Activated CD4-positive, alpha-beta memory T cell treated with anti-CD3 and anti-CD28 coated beads for 36 hours (primary cell): Measurements from ENCODE around the gene KRT36. TPM values are rescaled to one million over a fixed set of nuclear protein-coding genes. Genes with fewer than 3 reads are reported as not detected.

ENCODE experiments used
- CTCF ChIA-PET: fragments of 350-600 bp; sonication (Branson Sonifier 250); formaldehyde crosslinking; loops from one replicate; lab custom pipeline; 2021; ENCODE audit warnings: antibody characterized with exemption, inconsistent platforms; lab: Charles Lee
- POLR2A ChIA-PET: fragments of 350-600 bp; sonication (Branson Sonifier 250); formaldehyde crosslinking; loops from one replicate; lab custom pipeline; 2021; ENCODE audit warnings: antibody characterized with exemption; lab: Charles Lee
- DNase-seq: peaks from one replicate; pipeline ENCODE4 v3.0.0-alpha.2; 2020
- H3K27ac Mint-ChIP-seq: one replicate; pipeline ENCODE4 v1.8.0; 2021; ENCODE audit warnings: mixed read lengths
- H3K27me3 Mint-ChIP-seq: one replicate; pipeline ENCODE4 v1.8.0; 2021; ENCODE audit warnings: mixed read lengths
- H3K36me3 Mint-ChIP-seq: one replicate; pipeline ENCODE4 v1.8.0; 2021; ENCODE audit warnings: mixed read lengths
- H3K4me1 Mint-ChIP-seq: one replicate; pipeline ENCODE4 v1.8.0; 2021; ENCODE audit warnings: low read depth, mixed read lengths
- H3K4me3 Mint-ChIP-seq: one replicate; pipeline ENCODE4 v1.8.0; 2021; ENCODE audit warnings: mild to moderate bottlenecking, mixed read lengths
- H3K9me3 Mint-ChIP-seq: one replicate; pipeline ENCODE4 v1.8.0; 2021; ENCODE audit warnings: mixed read lengths
- intact Hi-C: fragments of 100-400 bp; cut with micrococcal nuclease; formaldehyde crosslinking; loops from one replicate; pipeline ENCODE4 v1.15.1; 2023
- total RNA-seq, 2 experiments: library from RNA; stranded (reverse); gene quantifications; one replicate each; pipeline ENCODE4 v1.2.3, GENCODE V29; 2021

KRT36 gene
- total RNA-seq, 2 experiments from 2014 or later: not detected

- H3K36me3 Mint-ChIP-seq: no peaks in the 10 kb centered on the region
- intact Hi-C loops: no loop called here
- CTCF ChIA-PET: interaction anchor here (1.6 kb wide), 1 partner anchor 43 kb away, joined by 5 read pairs; no protein-coding TSS in a partner anchor
These were observed 16.4 kb upstream of the KRT36 start for GRCh38 chr17:41505809-41506767.

GRCh38 chr17:41505007-41505808 is 15.5 kb upstream of the KRT36 start, which contains the start of gene KRT13:
Gene KRT13, minus strand, starts transcription at chr17:41505612. Its CDS starts 62 bp downstream, at chr17:41505550.
- Mint-ChIP-seq H3K27me3 (no peaks in the 10 kb centered on the region), H3K36me3 (no peaks in the 10 kb centered on the region), H3K27ac (no peak within 1 kb of the TSS), H3K4me1 (no peaks in the 10 kb centered on the region), H3K4me3 (no peak within 1 kb of the TSS), H3K9me3 (no peaks in the 10 kb centered on the region)
- POLR2A ChIA-PET: no interaction called here
- no peak for DNase-seq
- intact Hi-C loops: no loop called here
- CTCF ChIA-PET: interaction anchor here (1.6 kb wide), 1 partner anchor 44 kb away, joined by 5 read pairs; no protein-coding TSS in a partner anchor

More at GRCh38 chr17:41505809-41506767, 16.4 kb upstream of the KRT36 start:
- H3K27ac Mint-ChIP-seq: no peak overlapping the region
- no peak overlapping the region for H3K4me3 Mint-ChIP-seq
- no peak for DNase-seq
- H3K27me3 Mint-ChIP-seq: no peaks in the 10 kb centered on the region
- POLR2A ChIA-PET: no interaction called here
- H3K4me1 Mint-ChIP-seq: no peaks in the 10 kb centered on the region
- no peaks in the 10 kb centered on the region for H3K9me3 Mint-ChIP-seq

DNA sequence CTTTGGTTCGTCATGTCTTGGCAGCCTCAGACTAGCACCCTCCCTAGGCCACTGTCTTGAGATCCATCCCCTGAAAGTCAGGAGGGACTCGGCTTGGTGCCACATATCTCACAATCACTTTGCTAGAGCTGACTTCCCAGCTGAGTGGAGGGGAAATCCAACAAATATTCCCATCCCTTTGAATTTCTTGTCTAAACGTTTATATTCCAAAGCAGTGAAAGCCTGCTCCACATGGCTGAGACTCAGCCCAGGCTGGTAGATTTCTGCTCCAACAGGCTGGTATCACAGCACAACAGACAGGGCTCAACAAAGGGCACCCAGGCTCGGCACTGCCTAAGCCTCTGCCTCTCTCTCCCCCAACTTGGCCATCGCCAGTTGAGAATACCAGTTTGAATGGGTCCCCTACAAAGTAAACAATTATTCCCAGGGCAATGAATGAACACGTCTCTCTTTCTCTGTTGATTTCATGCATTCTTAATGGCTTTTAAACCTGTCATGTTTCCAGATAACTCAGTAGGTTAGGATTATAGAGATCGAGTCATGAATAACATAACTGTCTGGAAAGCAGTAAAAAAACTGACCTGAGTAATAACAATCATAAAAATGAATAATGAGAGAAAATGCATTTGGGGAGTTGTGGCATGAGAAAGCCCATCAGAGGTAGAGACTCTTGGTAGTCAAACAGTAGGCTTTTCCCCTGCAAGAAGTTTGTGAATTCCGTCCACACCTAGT is 14.7 kb upstream of the KRT36 start:
- Mint-ChIP-seq H3K9me3 (no peaks in the 10 kb centered on the region), H3K4me1 (peaks cover 5% of the 10 kb centered on the region), H3K36me3 (no peaks in the 10 kb centered on the region), H3K27me3 (no peaks in the 10 kb centered on the region), H3K27ac (no peak overlapping the region), H3K4me3 (no peak overlapping the region)
- intact Hi-C loops: no loop called here
- POLR2A ChIA-PET: no interaction called here
- CTCF ChIA-PET: interaction anchor here (1.1 to 1.8 kb wide), 2 partner anchors 45 to 158 kb away, joined by 3 to 4 read pairs; no protein-coding TSS in a partner anchor
- DNase-seq: no peak

GRCh38 chr17:41503202-41503601 is 13.5 kb upstream of the KRT36 start:
- ChIA-PET CTCF (interaction anchor here (1.1 to 1.8 kb wide), 2 partner anchors 46 to 160 kb away, joined by 3 to 4 read pairs; no protein-coding TSS in a partner anchor), POLR2A (no interaction called here)
- intact Hi-C loops: no loop called here
- no peak for DNase-seq
- no peaks in the 10 kb centered on the region for H3K27me3 Mint-ChIP-seq
- H3K4me1 Mint-ChIP-seq: peaks cover 5% of the 10 kb centered on the region
- no peaks in the 10 kb centered on the region for H3K9me3 Mint-ChIP-seq
- no peak overlapping the region for H3K27ac Mint-ChIP-seq
- no peak overlapping the region for H3K4me3 Mint-ChIP-seq
- no peaks in the 10 kb centered on the region for H3K36me3 Mint-ChIP-seq

GRCh38 chr17:41500131-41500911 is 10.6 kb upstream of the KRT36 start:
- ChIA-PET POLR2A (interaction anchor here (0.6 kb wide), 1 partner anchor 853 kb away, joined by 3 read pairs; the partner anchor contains the start of gene SMARCE1), CTCF (interaction anchor here (1.0 kb wide), 1 partner anchor 48 kb away, joined by 3 read pairs; no protein-coding TSS in a partner anchor)
- peak; percentile 26 for DNase-seq
- Mint-ChIP-seq H3K4me3 (no peak overlapping the region), H3K36me3 (no peaks in the 10 kb centered on the region), H3K9me3 (no peaks in the 10 kb centered on the region), H3K4me1 (peaks cover 12% of the 10 kb centered on the region), H3K27ac (no peak overlapping the region), H3K27me3 (no peaks in the 10 kb centered on the region)
- intact Hi-C loops: no loop called here

DNA sequence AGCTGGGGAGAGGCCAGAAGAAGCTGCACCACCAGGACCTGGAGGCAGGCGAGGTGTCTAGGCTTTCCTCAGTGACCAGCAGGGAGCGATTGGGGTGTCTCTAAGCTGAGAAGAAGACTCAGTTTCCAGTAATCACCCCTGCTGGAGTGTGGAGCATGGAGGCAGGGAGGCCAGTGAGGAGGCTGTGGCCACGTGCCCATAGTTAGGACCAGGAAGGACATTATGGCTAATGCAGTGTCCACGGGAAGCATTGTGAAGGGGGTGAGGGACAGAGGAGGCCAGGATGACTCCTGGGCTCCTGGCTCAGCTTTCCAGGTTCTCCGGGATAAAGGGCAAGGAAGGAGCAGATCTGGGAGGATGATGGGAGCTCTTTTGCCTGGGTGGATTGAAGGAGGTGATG is 10.0 kb upstream of the KRT36 start:
- H3K4me3 Mint-ChIP-seq: no peak overlapping the region
- H3K4me1 Mint-ChIP-seq: peaks cover 12% of the 10 kb centered on the region
- intact Hi-C loops: loop anchor here (5.0 to 10.0 kb wide), 3 partner anchors 95 to 697 kb away; no protein-coding TSS in a partner anchor
- H3K27me3 Mint-ChIP-seq: no peaks in the 10 kb centered on the region
- ChIA-PET POLR2A (interaction anchor here (0.6 kb wide), 1 partner anchor 852 kb away, joined by 3 read pairs; the partner anchor contains the start of gene SMARCE1), CTCF (no interaction called here)
- H3K36me3 Mint-ChIP-seq: no peaks in the 10 kb centered on the region
- no peak for DNase-seq
- H3K27ac Mint-ChIP-seq: no peak overlapping the region
- H3K9me3 Mint-ChIP-seq: no peaks in the 10 kb centered on the region

- Mint-ChIP-seq H3K4me3 (no peak overlapping the region), H3K27me3 (no peaks in the 10 kb centered on the region), H3K36me3 (no peaks in the 10 kb centered on the region), H3K9me3 (no peaks in the 10 kb centered on the region), H3K27ac (no peak overlapping the region), H3K4me1 (peaks cover 12% of the 10 kb centered on the region)
- intact Hi-C loops: loop anchor here (5.0 to 10.0 kb wide), 3 partner anchors 93 to 696 kb away; no protein-coding TSS in a partner anchor
- no peak for DNase-seq
- ChIA-PET POLR2A (interaction anchor here (0.8 kb wide), 1 partner anchor 20 kb away, joined by 3 read pairs; no protein-coding TSS in a partner anchor), CTCF (interaction anchor here (0.5 to 2.2 kb wide), 8 partner anchors 12 to 176 kb away, joined by 3 to 9 read pairs (median 4); no protein-coding TSS in a partner anchor)
These were observed 8.6 kb upstream of the KRT36 start for GRCh38 chr17:41498276-41498675.

- Mint-ChIP-seq H3K27ac (no peak overlapping the region), H3K27me3 (no peaks in the 10 kb centered on the region), H3K4me3 (no peak overlapping the region), H3K4me1 (peaks cover 12% of the 10 kb centered on the region), H3K9me3 (no peaks in the 10 kb centered on the region), H3K36me3 (no peaks in the 10 kb centered on the region)
- ChIA-PET CTCF (interaction anchor here (1.1 to 2.4 kb wide), 9 partner anchors 9 to 209 kb away, joined by 3 to 15 read pairs (median 5); no protein-coding TSS in a partner anchor), POLR2A (no interaction called here)
- intact Hi-C loops: loop anchor here (2.0 to 10.0 kb wide), 5 partner anchors 52 to 695 kb away; no protein-coding TSS in a partner anchor
- peak; percentile 89 for DNase-seq
These were observed 7.2 kb upstream of the KRT36 start for GRCh38 chr17:41496803-41497484.

GRCh38 chr17:41494524-41494923 is 4.8 kb upstream of the KRT36 start:
- ChIA-PET POLR2A (no interaction called here), CTCF (interaction anchor here (0.5 to 2.4 kb wide), 7 partner anchors 17 to 584 kb away, joined by 3 to 15 read pairs (median 6); no protein-coding TSS in a partner anchor)
- Mint-ChIP-seq H3K4me3 (no peak overlapping the region), H3K27me3 (no peaks in the 10 kb centered on the region), H3K27ac (no peak overlapping the region), H3K9me3 (no peaks in the 10 kb centered on the region), H3K36me3 (no peaks in the 10 kb centered on the region), H3K4me1 (peaks cover 16% of the 10 kb centered on the region)
- intact Hi-C loops: loop anchor here (10.0 kb wide), 1 partner anchor 90 kb away; no protein-coding TSS in a partner anchor
- DNase-seq: no peak

- Mint-ChIP-seq H3K9me3 (no peaks in the 10 kb centered on the region), H3K27ac (no peak overlapping the region), H3K27me3 (no peaks in the 10 kb centered on the region), H3K4me1 (peaks cover 16% of the 10 kb centered on the region), H3K4me3 (no peak overlapping the region), H3K36me3 (no peaks in the 10 kb centered on the region)
- POLR2A ChIA-PET: no interaction called here
- intact Hi-C loops: loop anchor here (10.0 kb wide), 1 partner anchor 88 kb away; no protein-coding TSS in a partner anchor
- no peak for DNase-seq
- CTCF ChIA-PET: interaction anchor here (1.0 kb wide), 1 partner anchor 56 kb away, joined by 5 read pairs; no protein-coding TSS in a partner anchor
These were observed 3.1 kb upstream of the KRT36 start for GRCh38 chr17:41492771-41493170.
